Muscle of leg (tissue), 16 donors: ENCODE measurements around the gene SPATA31D1. TPM values are rescaled to one million over a fixed set of nuclear protein-coding genes. Genes with fewer than 3 reads are reported as not detected.
"Not testable (repeated sequence)": the region's sequence is repeated elsewhere in the genome, so short reads cannot be mapped to it uniquely, and the experiment has no call there.

Experiments used
- DNase-seq: peaks from one replicate; pipeline ENCODE4 v3.0.0; 2013
- H3K27ac ChIP-seq: one replicate; pipeline ENCODE4 v1.5.1; 2013; ENCODE audit warnings: mild to moderate bottlenecking, low read length, control low read depth
- H3K27me3 ChIP-seq: one replicate; pipeline ENCODE4 v1.6.1; 2013; ENCODE audit warnings: low read length; ENCODE audit not compliant: control insufficient read depth, insufficient read depth
- H3K36me3 ChIP-seq: one replicate; pipeline ENCODE4 v1.6.1; 2013; ENCODE audit warnings: low read length; ENCODE audit not compliant: control insufficient read depth, insufficient read depth
- H3K4me1 ChIP-seq: one replicate; pipeline ENCODE4 v1.6.1; 2013; ENCODE audit warnings: low read length; ENCODE audit not compliant: control insufficient read depth, insufficient read depth
- H3K4me3 ChIP-seq: one replicate; pipeline ENCODE4 v1.5.1; 2013; ENCODE audit warnings: low read length, control low read depth
- H3K9me3 ChIP-seq: replicated peaks from 2 replicates; pipeline ENCODE4 v1.6.1; 2013; ENCODE audit warnings: low read depth, low read length; ENCODE audit not compliant: control insufficient read depth
- WGBS: methylation state at CpG from one replicate; pipeline ENCODE4 v1.1.5; 2013; ENCODE audit warnings: missing lambda C conversion rate; ENCODE audit not compliant: insufficient coverage; 5-methylcytosine and 5-hydroxymethylcytosine counted together
- long read RNA-seq, 11 donors: transcript quantifications; one replicate each; lab custom pipeline, GENCODE V29; 2026
- polyA plus RNA-seq, 8 donors: library from polyadenylated mRNA; unstranded; fragments of 120-200 nt; gene quantifications; one replicate each; pipeline versions ENCODE4 v1.2.1 to v1.2.3, GENCODE V29; 2013; ENCODE audit warnings: inconsistent platforms in 1 of 8, low replicate concordance in 1 of 8; ENCODE audit not compliant: insufficient read length in 8 of 8, insufficient read depth in 1 of 8
- total RNA-seq: library from RNA; stranded (reverse); fragments of 120-200 nt; gene quantifications from one replicate; pipeline ENCODE4 v1.2.4, GENCODE V29; 2013

Gene SPATA31D1
- not detected for total RNA-seq
- not detected for polyA plus RNA-seq
- long read RNA-seq, donor 1 = 0 reads
- long read RNA-seq, donor 2 = 0 reads
- long read RNA-seq, donor 3 = 0 reads
- long read RNA-seq, donor 4 = 0 reads
- long read RNA-seq, donor 5 = 0 reads
- long read RNA-seq, donor 6 = 0 reads
- long read RNA-seq, donor 7 = 0 reads
- long read RNA-seq, donor 8 = 0 reads
- long read RNA-seq, donor 9 = 0 reads
- long read RNA-seq, donor 10 = 0 reads
- long read RNA-seq, donor 11 = 0 reads

- not testable (repeated sequence) for H3K4me1 ChIP-seq, H3K36me3 ChIP-seq, H3K27ac ChIP-seq, DNase-seq, H3K9me3 ChIP-seq, H3K27me3 ChIP-seq, H3K4me3 ChIP-seq
- whole genome bisulfite sequencing = no CpG with 5 or more reads among the region's 1 CpG
Measured at GRCh38 chr9:81988472-81988871, at the start of gene SPATA31D1. Gene SPATA31D1 (plus strand): TSS chr9:81988772. CDS start chr9:81988819, 47 bp downstream.

- not testable (repeated sequence) for H3K9me3 ChIP-seq, DNase-seq, H3K4me1 ChIP-seq, H3K27me3 ChIP-seq, H3K4me3 ChIP-seq, H3K27ac ChIP-seq, H3K36me3 ChIP-seq
- WGBS = no CpG with 5 or more reads among the region's 2 CpGs
Measured at GRCh38 chr9:81943393-81943792, 45.2 kb upstream of the SPATA31D1 start, which contains the start of gene SPATA31D3. Gene SPATA31D3 (plus strand): TSS chr9:81943500. CDS start chr9:81943586, 86 bp downstream.

- whole genome bisulfite sequencing = no CpG with 5 or more reads among the region's 3 CpGs
- H3K27ac ChIP-seq, H3K4me1 ChIP-seq, H3K27me3 ChIP-seq, H3K36me3 ChIP-seq, H3K9me3 ChIP-seq, DNase-seq, H3K4me3 ChIP-seq: not testable (repeated sequence)
Measured at GRCh38 chr9:81948650-81949049, 39.9 kb upstream of the SPATA31D1 start.

- Histone ChIP-seq H3K27ac (no peak overlapping the region), H3K36me3 (no peaks in the 10 kb centered on the region), H3K9me3 (peaks cover 12% of the 10 kb centered on the region), H3K27me3 (no peaks in the 10 kb centered on the region), H3K4me1 (no peaks in the 10 kb centered on the region), H3K4me3 (no peak overlapping the region)
- WGBS = no CpG with 5 or more reads among the region's 1 CpG
- DNase-seq = no peak
Measured at GRCh38 chr9:81953096-81953495, 35.5 kb upstream of the SPATA31D1 start.

- DNase-seq = no peak
- Histone ChIP-seq H3K4me1 (no peaks in the 10 kb centered on the region), H3K36me3 (no peaks in the 10 kb centered on the region), H3K4me3 (no peak overlapping the region), H3K9me3 (peaks cover 12% of the 10 kb centered on the region), H3K27me3 (no peaks in the 10 kb centered on the region), H3K27ac (no peak overlapping the region)
Measured at GRCh38 chr9:81955625-81956024, 32.9 kb upstream of the SPATA31D1 start.

- Histone ChIP-seq H3K36me3 (no peaks in the 10 kb centered on the region), H3K27me3 (no peaks in the 10 kb centered on the region), H3K27ac (no peak overlapping the region), H3K4me1 (no peaks in the 10 kb centered on the region), H3K9me3 (no peaks in the 10 kb centered on the region), H3K4me3 (no peak overlapping the region)
- no CpG with 5 or more reads among the region's 6 CpGs for WGBS
- DNase-seq = no peak
Measured at GRCh38 chr9:81964218-81965171, 24.1 kb upstream of the SPATA31D1 start.

- H3K36me3 ChIP-seq = no peaks in the 10 kb centered on the region
- WGBS = 97% methylated on average over 3 of the region's 3 CpGs
- DNase-seq = no peak
- H3K4me3 ChIP-seq = no peak overlapping the region
- H3K27me3 ChIP-seq = no peaks in the 10 kb centered on the region
- no peak overlapping the region for H3K27ac ChIP-seq
- H3K9me3 ChIP-seq = no peaks in the 10 kb centered on the region
- H3K4me1 ChIP-seq = no peaks in the 10 kb centered on the region
Measured at GRCh38 chr9:81968026-81968425, 20.5 kb upstream of the SPATA31D1 start.

GRCh38 chr9:81969971-81970370, 18.6 kb upstream of the SPATA31D1 start:
- DNase-seq = no peak
- peaks cover 5% of the 10 kb centered on the region for H3K9me3 ChIP-seq
- H3K4me3 ChIP-seq = no peak overlapping the region
- H3K36me3 ChIP-seq = no peaks in the 10 kb centered on the region
- H3K27ac ChIP-seq = no peak overlapping the region
- H3K27me3 ChIP-seq = no peaks in the 10 kb centered on the region
- no peaks in the 10 kb centered on the region for H3K4me1 ChIP-seq

- Histone ChIP-seq H3K27ac (no peak overlapping the region), H3K27me3 (no peaks in the 10 kb centered on the region), H3K4me1 (no peaks in the 10 kb centered on the region), H3K36me3 (no peaks in the 10 kb centered on the region), H3K9me3 (peaks cover 5% of the 10 kb centered on the region), H3K4me3 (no peak overlapping the region)
- DNase-seq = no peak
Measured at GRCh38 chr9:81971727-81972126, 16.8 kb upstream of the SPATA31D1 start.

GRCh38 chr9:81974764-81975163, 13.8 kb upstream of the SPATA31D1 start:
- no peak overlapping the region for H3K4me3 ChIP-seq
- H3K27ac ChIP-seq = no peak overlapping the region
- H3K4me1 ChIP-seq = no peaks in the 10 kb centered on the region
- no peaks in the 10 kb centered on the region for H3K27me3 ChIP-seq
- no CpG with 5 or more reads among the region's 5 CpGs for WGBS
- DNase-seq = no peak
- no peaks in the 10 kb centered on the region for H3K36me3 ChIP-seq
- peaks cover 5% of the 10 kb centered on the region for H3K9me3 ChIP-seq
